Lower lobe of right lung (tissue), 2 donors: ENCODE data around the gene NEDD4. TPM values are rescaled to one million over a fixed set of nuclear protein-coding genes. Genes with fewer than 3 reads are reported as not detected.

Experiments
- ATAC-seq, 2 donors: fragments of 200-7000 bp; cut with Tn5 transposase; one replicate each; pipeline ENCODE4 v1.9.1; 2020 to 2022; ENCODE audit warnings: mild to moderate bottlenecking in 2 of 2, moderate library complexity in 2 of 2
- DNase-seq: peaks from one replicate; pipeline ENCODE4 v3.0.0-alpha.2; 2020
- H3K27ac ChIP-seq: fragments of 200-600 bp; one replicate; pipeline ENCODE4 v1.8.0; 2022
- H3K27me3 ChIP-seq: fragments of 200-600 bp; one replicate; pipeline ENCODE4 v1.8.0; 2022; ENCODE audit warnings: low read depth
- H3K36me3 ChIP-seq: fragments of 200-600 bp; one replicate; pipeline ENCODE4 v1.8.0; 2022; ENCODE audit warnings: mild to moderate bottlenecking
- H3K4me1 ChIP-seq: fragments of 200-600 bp; one replicate; pipeline ENCODE4 v1.8.0; 2022
- H3K4me3 ChIP-seq: fragments of 200-600 bp; one replicate; pipeline ENCODE4 v1.8.0; 2022; ENCODE audit warnings: mild to moderate bottlenecking
- H3K9me3 ChIP-seq: fragments of 200-600 bp; one replicate; pipeline ENCODE4 v1.8.0; 2022
- CTCF ChIP-seq: fragments of 200-600 bp; IDR thresholded peaks from one replicate; pipeline ENCODE4 v1.8.0; 2022; ENCODE audit warnings: antibody characterized with exemption, mild to moderate bottlenecking
- intact Hi-C: fragments of 100-400 bp; cut with DNase I; formaldehyde crosslinking; loops from one replicate; pipeline ENCODE4 v1.11.0; 2022
- total RNA-seq: library from RNA; stranded (reverse); fragmentation: NEBNext Ultra II Directional; extraction: Animal tissue kit (Norgen Biotek cat#: 25700); gene quantifications from one replicate; pipeline ENCODE4 v1.2.1, GENCODE V29; 2021
- donor health status: DM: no; HTN: yes; CAD: no; lungs with severe emphysema.

NEDD4 gene
- total RNA-seq, 1 donor from 2014 or later: 16.5 TPM

- no peak overlapping the region for H3K4me3 ChIP-seq
- H3K27me3 ChIP-seq: no peaks in the 10 kb centered on the region
- TF ChIP-seq CTCF: no peak
- ATAC-seq: no peak
- H3K9me3 ChIP-seq: no peaks in the 10 kb centered on the region
- H3K36me3 ChIP-seq: no peaks in the 10 kb centered on the region
- H3K4me1 ChIP-seq: no peaks in the 10 kb centered on the region
- intact Hi-C loops: no loop called here
- H3K27ac ChIP-seq: no peak overlapping the region
- DNase-seq: no peak
Observed at GRCh38 chr15:55980511-55980910, 12.9 kb downstream of the NEDD4 start.

- Histone ChIP-seq H3K9me3 (no peaks in the 10 kb centered on the region), H3K27me3 (no peaks in the 10 kb centered on the region), H3K36me3 (no peaks in the 10 kb centered on the region), H3K4me1 (no peaks in the 10 kb centered on the region), H3K27ac (no peak overlapping the region), H3K4me3 (no peak overlapping the region)
- DNase-seq (no peak), ATAC-seq (no peak)
- intact Hi-C loops: no loop called here
- TF ChIP-seq CTCF: no peak
Observed at GRCh38 chr15:55977231-55977630, 16.2 kb downstream of the NEDD4 start.

GRCh38 chr15:55970286-55970685, 23.1 kb downstream of the NEDD4 start:
- Histone ChIP-seq H3K27ac (no peak overlapping the region), H3K9me3 (no peaks in the 10 kb centered on the region), H3K4me1 (peaks cover 3% of the 10 kb centered on the region), H3K36me3 (no peaks in the 10 kb centered on the region), H3K27me3 (no peaks in the 10 kb centered on the region), H3K4me3 (no peak overlapping the region)
- intact Hi-C loops: no loop called here
- ATAC-seq (no peak), DNase-seq (no peak)
- TF ChIP-seq CTCF: no peak

- intact Hi-C loops: no loop called here
- no peak overlapping the region for H3K27ac ChIP-seq
- H3K4me1 ChIP-seq: peaks cover 3% of the 10 kb centered on the region
- peak; percentile 64 to 79 for ATAC-seq
- H3K36me3 ChIP-seq: no peaks in the 10 kb centered on the region
- no peaks in the 10 kb centered on the region for H3K9me3 ChIP-seq
- no peak for TF ChIP-seq CTCF
- no peak overlapping the region for H3K4me3 ChIP-seq
- no peak for DNase-seq
- H3K27me3 ChIP-seq: no peaks in the 10 kb centered on the region
Observed at GRCh38 chr15:55969582-55969981, 23.8 kb downstream of the NEDD4 start.

GRCh38 chr15:55968923-55969322, 24.5 kb downstream of the NEDD4 start:
- intact Hi-C loops: no loop called here
- H3K36me3 ChIP-seq: no peaks in the 10 kb centered on the region
- no peak for ATAC-seq
- TF ChIP-seq CTCF: no peak
- no peak overlapping the region for H3K27ac ChIP-seq
- peaks cover 3% of the 10 kb centered on the region for H3K4me1 ChIP-seq
- H3K9me3 ChIP-seq: no peaks in the 10 kb centered on the region
- no peak overlapping the region for H3K4me3 ChIP-seq
- no peak for DNase-seq
- H3K27me3 ChIP-seq: no peaks in the 10 kb centered on the region

- no peak for DNase-seq
- no peak for ATAC-seq
- H3K9me3 ChIP-seq: no peaks in the 10 kb centered on the region
- H3K4me3 ChIP-seq: no peak overlapping the region
- no peaks in the 10 kb centered on the region for H3K36me3 ChIP-seq
- H3K27me3 ChIP-seq: no peaks in the 10 kb centered on the region
- H3K4me1 ChIP-seq: peaks cover 3% of the 10 kb centered on the region
- intact Hi-C loops: no loop called here
- TF ChIP-seq CTCF: no peak
- H3K27ac ChIP-seq: no peak overlapping the region
Observed at GRCh38 chr15:55965091-55965490, 28.3 kb downstream of the NEDD4 start.
